ENCODE results near the gene OSBP2.

Gene OSBP2

DNA sequence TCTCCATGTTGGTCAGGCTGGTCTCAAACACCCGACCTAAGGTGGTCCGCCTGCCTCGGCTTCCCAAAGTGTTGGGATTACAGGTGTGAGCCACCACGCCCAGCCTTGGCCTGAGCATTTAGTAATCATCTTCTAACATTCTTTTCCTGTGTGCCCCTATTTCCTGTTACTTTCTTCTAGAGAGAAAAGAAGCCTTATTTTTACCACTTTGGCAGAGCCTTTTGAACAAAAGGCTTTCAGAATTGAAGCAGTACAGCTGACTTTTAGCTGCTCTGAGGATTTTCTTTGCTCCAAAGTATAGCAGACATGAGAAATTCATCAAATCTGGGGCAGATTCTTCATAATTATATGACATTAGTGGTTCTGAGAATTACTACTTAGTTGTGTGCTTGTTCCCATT is 260.5 kb downstream of the OSBP2 start:
- Histone ChIP-seq H3K36me3 (ENCODE audit: control insufficient read depth, insufficient read depth, low read length, severe bottlenecking) (peaks cover 57% of the 10 kb centered on the region), H3K4me3 (ENCODE audit: low read length) (no peak overlapping the region), H3K4me1 (ENCODE audit: control insufficient read depth, insufficient read depth, low read length) (no peaks in the 10 kb centered on the region)

More for the DNA sequence above, 260.5 kb downstream of the OSBP2 start:
- Histone ChIP-seq H3K27me3 (replicated peaks; ENCODE audit: control insufficient read depth, insufficient read depth, low read length) (no peaks in the 10 kb centered on the region), H3K9me3 (ENCODE audit: control insufficient read depth, low read length) (no peaks in the 10 kb centered on the region), H3K9ac (ENCODE audit: low read length) (no peak overlapping the region)
- DNase-seq (ENCODE audit: low read depth), result no peak

Measured in adipocyte (in vitro differentiated cells).